Mesenchymal stem cell (in vitro differentiated cells and primary cell): ENCODE results near the gene BHMT.

ENCODE experiments used
- DNase-seq: peaks from one replicate; pipeline ENCODE4 v3.0.0-alpha.2; 2013
- H2AFZ ChIP-seq: one replicate; pipeline ENCODE4 v1.6.1; 2013; ENCODE audit warnings: low read depth, mild to moderate bottlenecking, control low read depth, inconsistent platforms, low read length, moderate library complexity
- H2AK5ac ChIP-seq: 2 replicates; pipeline ENCODE4 v1.6.1; 2013; ENCODE audit warnings: low read length, moderate library complexity, mild to moderate bottlenecking, inconsistent platforms; ENCODE audit not compliant: severe bottlenecking
- H2BK120ac ChIP-seq: one replicate; pipeline ENCODE4 v1.6.1; 2013; ENCODE audit warnings: low read depth, mild to moderate bottlenecking, inconsistent platforms, low read length, moderate library complexity
- H2BK12ac ChIP-seq, 2 experiments: one replicate each; pipeline ENCODE4 v1.6.1; 2013; ENCODE audit warnings: inconsistent platforms in 2 of 2, low read length in 2 of 2, mild to moderate bottlenecking in 2 of 2, moderate library complexity in 2 of 2, control low read depth in 1 of 2
- H2BK15ac ChIP-seq: one replicate; pipeline ENCODE4 v1.6.1; 2013; ENCODE audit warnings: mild to moderate bottlenecking, low read depth, inconsistent platforms; ENCODE audit not compliant: poor library complexity, severe bottlenecking
- H2BK5ac ChIP-seq: 2 replicates; pipeline ENCODE4 v1.6.1; 2013; ENCODE audit warnings: low read depth, mild to moderate bottlenecking, low read length, control low read depth, inconsistent platforms; ENCODE audit not compliant: poor library complexity, severe bottlenecking
- H3K14ac ChIP-seq, 2 experiments: one replicate each; pipeline ENCODE4 v1.6.1; 2013; ENCODE audit warnings: inconsistent platforms in 2 of 2, low read length in 2 of 2, control low read depth in 1 of 2, mild to moderate bottlenecking in 1 of 2, moderate library complexity in 1 of 2
- H3K18ac ChIP-seq, 2 experiments: one replicate each; pipeline ENCODE4 v1.6.1; 2013; ENCODE audit warnings: inconsistent platforms in 2 of 2, low read length in 2 of 2, control low read depth in 1 of 2, low read depth in 1 of 2, mild to moderate bottlenecking in 1 of 2
- H3K23ac ChIP-seq, 2 experiments: one replicate each; pipeline ENCODE4 v1.6.1; 2013; ENCODE audit warnings: inconsistent platforms in 2 of 2, low read length in 2 of 2, mild to moderate bottlenecking in 2 of 2, moderate library complexity in 2 of 2, control low read depth in 1 of 2
- H3K27ac ChIP-seq: 2 replicates; pipeline ENCODE4 v1.5.1; 2013; ENCODE audit warnings: mild to moderate bottlenecking, moderate library complexity, low read length, control low read depth, inconsistent platforms; ENCODE audit not compliant: poor library complexity, severe bottlenecking
- H3K27me3 ChIP-seq, 2 experiments: 2 replicates each; pipeline versions ENCODE4 v1.6.1 to v1.7.0; 2013; ENCODE audit warnings: low read length in 2 of 2, mild to moderate bottlenecking in 2 of 2, moderate library complexity in 2 of 2, control low read depth in 1 of 2, inconsistent platforms in 1 of 2; ENCODE audit not compliant: control insufficient read depth in 1 of 2, insufficient read depth in 1 of 2
- H3K36me3 ChIP-seq, 2 experiments: 2 replicates each; pipeline versions ENCODE4 v1.6.1 to v1.7.0; 2013; ENCODE audit warnings: low read length in 2 of 2, control low read depth in 1 of 2, inconsistent platforms in 1 of 2, low read depth in 1 of 2, mild to moderate bottlenecking in 1 of 2; ENCODE audit not compliant: insufficient read depth in 2 of 2, control insufficient read depth in 1 of 2
- H3K4ac ChIP-seq, 2 experiments: one replicate each; pipeline ENCODE4 v1.6.1; 2013; ENCODE audit warnings: inconsistent platforms in 2 of 2, low read length in 2 of 2, mild to moderate bottlenecking in 2 of 2, moderate library complexity in 2 of 2, control low read depth in 1 of 2, low read depth in 1 of 2
- H3K4me1 ChIP-seq: 2 replicates; pipeline ENCODE4 v1.6.1; 2013; ENCODE audit warnings: low read depth, low read length, control low read depth; ENCODE audit not compliant: control insufficient read depth, insufficient read depth
- H3K4me2 ChIP-seq: 2 replicates; pipeline ENCODE4 v1.6.1; 2013; ENCODE audit warnings: low read length, mild to moderate bottlenecking, inconsistent platforms; ENCODE audit not compliant: poor library complexity, severe bottlenecking
- H3K4me3 ChIP-seq, 2 experiments: 2 replicates each; pipeline versions ENCODE4 v1.5.1 to v1.7.0; 2013; ENCODE audit warnings: low read length in 2 of 2, mild to moderate bottlenecking in 2 of 2, control low read depth in 1 of 2, low read depth in 1 of 2; ENCODE audit not compliant: insufficient read depth in 1 of 2
- H3K79me1 ChIP-seq: replicated peaks from 2 replicates; pipeline ENCODE4 v1.6.1; 2013; ENCODE audit warnings: mild to moderate bottlenecking, control low read depth, low read length, inconsistent platforms; ENCODE audit not compliant: poor library complexity, severe bottlenecking
- H3K9ac ChIP-seq: 2 replicates; pipeline ENCODE4 v1.7.0; 2013; ENCODE audit warnings: mild to moderate bottlenecking, low read length, moderate library complexity
- H3K9me3 ChIP-seq: 2 replicates; pipeline ENCODE4 v1.7.0; 2013; ENCODE audit warnings: mild to moderate bottlenecking, low read length; ENCODE audit not compliant: control insufficient read depth
- H4K8ac ChIP-seq: one replicate; pipeline ENCODE4 v1.6.1; 2013; ENCODE audit warnings: inconsistent platforms, mild to moderate bottlenecking, low read length, moderate library complexity
- H4K91ac ChIP-seq: one replicate; pipeline ENCODE4 v1.6.1; 2013; ENCODE audit warnings: mild to moderate bottlenecking, low read length, inconsistent platforms
- WGBS: methylation state at CpG from one replicate; pipeline ENCODE4 v1.1.7; 2013; ENCODE audit warnings: mixed read lengths; 5-methylcytosine and 5-hydroxymethylcytosine counted together

The BHMT gene

DNA sequence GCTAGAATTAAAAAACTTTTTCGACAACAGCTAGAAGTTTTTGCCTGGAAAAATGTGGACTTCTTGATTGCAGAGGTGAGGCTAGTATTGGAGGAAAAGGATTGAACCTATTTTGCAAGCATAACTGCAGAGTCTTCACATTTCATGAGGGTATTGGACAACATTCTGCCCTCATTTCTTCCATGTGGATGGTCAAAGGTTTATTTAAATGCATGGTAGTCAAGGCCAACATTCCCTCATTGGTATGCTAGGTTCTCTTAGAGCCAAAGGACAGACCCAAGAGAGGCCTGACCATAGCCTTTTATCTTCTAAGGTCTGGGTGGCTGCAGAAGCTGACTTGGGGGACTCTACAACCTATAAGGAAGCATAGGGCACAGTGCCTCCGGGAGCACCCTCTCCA, 30.8 kb upstream of the BHMT start:
- Histone ChIP-seq H2BK12ac (no peak overlapping the region), H3K9ac (no peak overlapping the region), H2BK15ac (no peak overlapping the region), H3K36me3 (peaks cover 0 to 10% of the 10 kb centered on the region in 2 experiments), H4K91ac (no peak overlapping the region), H2AFZ (no peak overlapping the region), H3K23ac (no peak overlapping the region), H2BK5ac (no peak overlapping the region), H4K8ac (no peak overlapping the region), H3K14ac (no peak overlapping the region), H3K9me3 (no peaks in the 10 kb centered on the region), H3K27ac (no peak overlapping the region), H3K4me3 (no peak overlapping the region), H3K4me1 (peaks cover 2% of the 10 kb centered on the region), H3K4ac (no peak overlapping the region), H2AK5ac (no peak overlapping the region), H3K4me2 (no peak overlapping the region), H3K18ac (no peak overlapping the region), H2BK120ac (no peak overlapping the region), H3K79me1 (no peaks in the 10 kb centered on the region), H3K27me3 (no peaks in the 10 kb centered on the region)
- 85% methylated on average over 2 of the region's 2 CpGs for WGBS
- DNase-seq = no peak

- Histone ChIP-seq H3K23ac (no peak overlapping the region), H3K14ac (no peak overlapping the region), H3K4ac (no peak overlapping the region), H2BK12ac (no peak overlapping the region), H3K4me1 (peaks cover 2% of the 10 kb centered on the region), H3K4me3 (no peak overlapping the region), H3K27me3 (no peaks in the 10 kb centered on the region), H4K91ac (no peak overlapping the region), H2BK15ac (no peak overlapping the region), H2AK5ac (no peak overlapping the region), H3K79me1 (no peaks in the 10 kb centered on the region), H3K9me3 (no peaks in the 10 kb centered on the region), H2BK5ac (no peak overlapping the region), H2AFZ (no peak overlapping the region), H3K4me2 (no peak overlapping the region), H3K36me3 (peaks cover 0 to 10% of the 10 kb centered on the region in 2 experiments), H3K9ac (no peak overlapping the region), H3K27ac (no peak overlapping the region), H4K8ac (no peak overlapping the region), H3K18ac (no peak overlapping the region), H2BK120ac (no peak overlapping the region)
- WGBS = 87% methylated on average over 5 of the region's 5 CpGs
- no peak for DNase-seq
Observed at GRCh38 chr5:79081779-79082178, 29.8 kb upstream of the BHMT start.

DNA sequence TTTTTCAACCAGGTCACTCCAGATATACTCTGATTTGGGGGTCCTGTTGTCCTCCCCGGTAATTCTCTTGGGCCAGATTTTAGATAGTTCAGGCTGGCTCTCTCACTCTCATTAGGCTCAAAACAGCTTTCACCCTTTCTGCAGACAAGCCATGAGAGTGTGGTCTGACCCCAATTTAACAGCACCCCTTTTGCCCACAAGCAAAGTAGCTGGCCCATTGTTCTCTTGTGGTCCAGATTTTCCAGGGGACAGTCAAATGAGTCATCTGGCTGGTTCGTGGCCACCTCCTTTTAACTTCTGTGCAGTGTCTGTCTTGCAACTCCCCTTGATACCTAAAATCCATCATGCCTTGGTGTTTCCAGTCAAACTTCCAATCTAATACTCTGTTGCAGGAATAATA, 25.5 kb upstream of the BHMT start:
- Histone ChIP-seq H2BK15ac (no peak overlapping the region), H2BK120ac (no peak overlapping the region), H3K9me3 (no peaks in the 10 kb centered on the region), H2AK5ac (no peak overlapping the region), H3K18ac (no peak overlapping the region), H3K14ac (no peak overlapping the region), H3K4me2 (no peak overlapping the region), H4K91ac (no peak overlapping the region), H3K4ac (no peak overlapping the region), H3K27me3 (no peaks in the 10 kb centered on the region), H3K4me1 (peaks cover 2% of the 10 kb centered on the region), H3K4me3 (no peak overlapping the region), H3K23ac (no peak overlapping the region), H3K27ac (no peak overlapping the region), H2AFZ (no peak overlapping the region), H3K36me3 (no peaks in the 10 kb centered on the region), H3K79me1 (no peaks in the 10 kb centered on the region), H2BK12ac (no peak overlapping the region), H4K8ac (no peak overlapping the region), H3K9ac (no peak overlapping the region), H2BK5ac (no peak overlapping the region)
- 69% methylated on average over 2 of the region's 2 CpGs for WGBS
- DNase-seq = no peak

DNA sequence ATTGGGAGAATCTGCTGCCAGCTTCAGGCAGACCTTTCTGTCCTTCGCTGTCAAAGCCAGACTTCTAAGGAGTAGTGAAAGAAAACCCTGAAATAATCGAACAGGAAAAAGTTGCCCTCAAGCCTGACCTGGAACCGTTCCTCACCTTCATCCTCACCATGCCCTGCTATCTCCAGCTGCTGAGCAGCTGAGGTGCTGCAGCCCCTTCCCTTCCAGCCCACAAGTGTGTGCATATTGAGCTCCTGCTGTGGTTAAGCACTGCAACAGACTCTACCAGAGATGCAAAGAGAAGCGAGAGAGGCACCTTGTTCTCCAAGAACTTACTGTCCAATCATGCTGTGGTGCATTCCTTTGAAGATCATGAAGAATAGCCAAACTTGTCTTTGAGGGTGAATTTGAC, 23.1 kb upstream of the BHMT start:
- Histone ChIP-seq H2BK5ac (no peak overlapping the region), H2BK120ac (no peak overlapping the region), H3K27me3 (peaks cover 0 to 7% of the 10 kb centered on the region in 2 experiments), H3K27ac (no peak overlapping the region), H3K14ac (peak overlapping the region in 1 of 2 experiments; percentile 79), H3K4me2 (no peak overlapping the region), H3K36me3 (no peaks in the 10 kb centered on the region), H4K8ac (no peak overlapping the region), H3K4ac (no peak overlapping the region), H4K91ac (no peak overlapping the region), H3K4me3 (no peak overlapping the region), H3K4me1 (peaks cover 2% of the 10 kb centered on the region), H2BK12ac (no peak overlapping the region), H2AK5ac (no peak overlapping the region), H2BK15ac (no peak overlapping the region), H2AFZ (no peak overlapping the region), H3K79me1 (no peaks in the 10 kb centered on the region), H3K9ac (no peak overlapping the region), H3K9me3 (no peaks in the 10 kb centered on the region), H3K18ac (no peak overlapping the region), H3K23ac (no peak overlapping the region)
- WGBS = 80% methylated on average over 4 of the region's 4 CpGs
- no peak for DNase-seq
